Measurements from ENCODE around the gene KIAA0930. TPM values are rescaled to one million over a fixed set of nuclear protein-coding genes. Genes with fewer than 3 reads are reported as not detected.

The KIAA0930 gene
- total and polyA plus RNA-seq, 5 donors, result 14.8 to 34.1 (median 23.6) TPM

GRCh38 chr22:45273452-45274075, 32.9 kb upstream of the KIAA0930 start:
- Histone ChIP-seq H3K27ac (ENCODE audit: low read length) (no peak overlapping the region), H3K4me1 (ENCODE audit: control insufficient read depth, insufficient read depth, low read length) (no peaks in the 10 kb centered on the region), H3K27me3 (ENCODE audit: control insufficient read depth, insufficient read depth) (no peaks in the 10 kb centered on the region), H3K4me3 (ENCODE audit: low read length) (no peak overlapping the region), H3K9me3 (ENCODE audit: control insufficient read depth, low read length) (no peaks in the 10 kb centered on the region)
- DNase-seq, result no peak
- 75% methylated on average over 15 of the region's 15 CpGs for WGBS
- intact Hi-C loops (cut with DNase I), result loop anchor here in 1 of 4 donors (5.0 kb wide), 1 partner anchor 279 kb away; no protein-coding TSS in a partner anchor
- no peak for ATAC-seq

- DNase-seq, result peak in 1 of 3 donors; percentile 40
- no peak for ATAC-seq
- H3K27ac ChIP-seq (ENCODE audit: low read length), result peak overlapping the region; percentile 88
- H3K4me3 ChIP-seq (ENCODE audit: low read length), result no peak overlapping the region
- no peaks in the 10 kb centered on the region for H3K27me3 ChIP-seq (ENCODE audit: control insufficient read depth, insufficient read depth)
- H3K4me1 ChIP-seq (ENCODE audit: control insufficient read depth, insufficient read depth, low read length), result no peaks in the 10 kb centered on the region
- 86% methylated on average over 7 of the region's 7 CpGs for WGBS
- intact Hi-C loops (cut with DNase I), result loop anchor here in 1 of 4 donors (5.0 kb wide), 1 partner anchor 280 kb away; no protein-coding TSS in a partner anchor
- H3K9me3 ChIP-seq (ENCODE audit: control insufficient read depth, low read length), result no peaks in the 10 kb centered on the region
Measured at GRCh38 chr22:45272498-45272897, 31.8 kb upstream of the KIAA0930 start.

- no peaks in the 10 kb centered on the region for H3K27me3 ChIP-seq (ENCODE audit: control insufficient read depth, insufficient read depth)
- WGBS, result 31% methylated on average over 13 of the region's 13 CpGs
- H3K27ac ChIP-seq (ENCODE audit: low read length), result peak overlapping the region; percentile 88
- no peak overlapping the region for H3K4me3 ChIP-seq (ENCODE audit: low read length)
- H3K9me3 ChIP-seq (ENCODE audit: control insufficient read depth, low read length), result no peaks in the 10 kb centered on the region
- DNase-seq, result peak; percentile 76 to 90 (median 87)
- no peaks in the 10 kb centered on the region for H3K4me1 ChIP-seq (ENCODE audit: control insufficient read depth, insufficient read depth, low read length)
- peak; percentile 63 to 84 for ATAC-seq
- intact Hi-C loops (cut with DNase I), result loop anchor here in 1 of 4 donors (5.0 kb wide), 1 partner anchor 281 kb away; no protein-coding TSS in a partner anchor
Measured at GRCh38 chr22:45271667-45272201, 31.0 kb upstream of the KIAA0930 start.

- no peak for ATAC-seq
- no peaks in the 10 kb centered on the region for H3K4me1 ChIP-seq (ENCODE audit: control insufficient read depth, insufficient read depth, low read length)
- no peaks in the 10 kb centered on the region for H3K27me3 ChIP-seq (ENCODE audit: control insufficient read depth, insufficient read depth)
- no peak overlapping the region for H3K27ac ChIP-seq (ENCODE audit: low read length)
- no peaks in the 10 kb centered on the region for H3K9me3 ChIP-seq (ENCODE audit: control insufficient read depth, low read length)
- H3K4me3 ChIP-seq (ENCODE audit: low read length), result no peak overlapping the region
- intact Hi-C loops (cut with DNase I), result loop anchor here in 1 of 4 donors (5.0 kb wide), 1 partner anchor 282 kb away; no protein-coding TSS in a partner anchor
- 83% methylated on average over 16 of the region's 16 CpGs for WGBS
- DNase-seq, result peak in 1 of 3 donors; percentile 51
Measured at GRCh38 chr22:45270095-45271020, 29.7 kb upstream of the KIAA0930 start.

GRCh38 chr22:45268958-45269844, 28.5 kb upstream of the KIAA0930 start:
- H3K4me1 ChIP-seq (ENCODE audit: control insufficient read depth, insufficient read depth, low read length), result no peaks in the 10 kb centered on the region
- ATAC-seq (peak; percentile 84 to 87), DNase-seq (peak; percentile 87 to 95 (median 94))
- 3% methylated on average over 60 of the region's 60 CpGs for WGBS
- intact Hi-C loops (cut with DNase I), result loop anchor here (1.0 to 10.0 kb wide), 6 partner anchors 164 to 286 kb away; no protein-coding TSS in a partner anchor
- no peaks in the 10 kb centered on the region for H3K9me3 ChIP-seq (ENCODE audit: control insufficient read depth, low read length)
- H3K4me3 ChIP-seq (ENCODE audit: low read length), result peak overlapping the region; percentile 21
- H3K27me3 ChIP-seq (ENCODE audit: control insufficient read depth, insufficient read depth), result no peaks in the 10 kb centered on the region
- H3K27ac ChIP-seq (ENCODE audit: low read length), result no peak overlapping the region

- H3K27me3 ChIP-seq (ENCODE audit: control insufficient read depth, insufficient read depth), result no peaks in the 10 kb centered on the region
- H3K4me3 ChIP-seq (ENCODE audit: low read length), result peak overlapping the region; percentile 13
- intact Hi-C loops (cut with DNase I), result loop anchor here (2.0 to 10.0 kb wide), 5 partner anchors 164 to 286 kb away; no protein-coding TSS in a partner anchor
- peak; percentile 45 to 79 (median 74) for DNase-seq
- H3K27ac ChIP-seq (ENCODE audit: low read length), result no peak overlapping the region
- no peaks in the 10 kb centered on the region for H3K9me3 ChIP-seq (ENCODE audit: control insufficient read depth, low read length)
- peak; percentile 5 to 25 for ATAC-seq
- WGBS, result under 1% methylated on average over 46 of the region's 47 CpGs
- no peaks in the 10 kb centered on the region for H3K4me1 ChIP-seq (ENCODE audit: control insufficient read depth, insufficient read depth, low read length)
Measured at GRCh38 chr22:45268167-45268957, 27.7 kb upstream of the KIAA0930 start.

- ATAC-seq (no peak), DNase-seq (peak in 1 of 3 donors; percentile 13)
- Histone ChIP-seq H3K4me1 (ENCODE audit: control insufficient read depth, insufficient read depth, low read length) (no peaks in the 10 kb centered on the region), H3K9me3 (ENCODE audit: control insufficient read depth, low read length) (no peaks in the 10 kb centered on the region), H3K4me3 (ENCODE audit: low read length) (no peak overlapping the region), H3K27me3 (ENCODE audit: control insufficient read depth, insufficient read depth) (no peaks in the 10 kb centered on the region), H3K27ac (ENCODE audit: low read length) (no peak overlapping the region)
- 69% methylated on average over 7 of the region's 7 CpGs for WGBS
- intact Hi-C loops (cut with DNase I), result loop anchor here (5.0 to 10.0 kb wide), 4 partner anchors 161 to 289 kb away; no protein-coding TSS in a partner anchor
Measured at GRCh38 chr22:45265535-45265934, 24.8 kb upstream of the KIAA0930 start.

- Histone ChIP-seq H3K4me1 (ENCODE audit: control insufficient read depth, insufficient read depth, low read length) (no peaks in the 10 kb centered on the region), H3K27me3 (ENCODE audit: control insufficient read depth, insufficient read depth) (no peaks in the 10 kb centered on the region), H3K9me3 (ENCODE audit: control insufficient read depth, low read length) (no peaks in the 10 kb centered on the region), H3K27ac (ENCODE audit: low read length) (no peak overlapping the region), H3K4me3 (ENCODE audit: low read length) (no peak overlapping the region)
- intact Hi-C loops (cut with DNase I), result loop anchor here in 2 of 4 donors (10.0 kb wide), 2 partner anchors 159 to 291 kb away; no protein-coding TSS in a partner anchor
- DNase-seq (peak; percentile 83 to 92 (median 88)), ATAC-seq (peak; percentile 92)
- WGBS, result 18% methylated on average over 17 of the region's 17 CpGs
Measured at GRCh38 chr22:45263463-45264269, 23.0 kb upstream of the KIAA0930 start.

GRCh38 chr22:45262931-45263462, 22.3 kb upstream of the KIAA0930 start:
- H3K4me1 ChIP-seq (ENCODE audit: control insufficient read depth, insufficient read depth, low read length), result no peaks in the 10 kb centered on the region
- no peaks in the 10 kb centered on the region for H3K9me3 ChIP-seq (ENCODE audit: control insufficient read depth, low read length)
- ATAC-seq (no peak), DNase-seq (peak in 1 of 3 donors; percentile 65)
- 75% methylated on average over 14 of the region's 14 CpGs for WGBS
- H3K27ac ChIP-seq (ENCODE audit: low read length), result no peak overlapping the region
- H3K27me3 ChIP-seq (ENCODE audit: control insufficient read depth, insufficient read depth), result no peaks in the 10 kb centered on the region
- intact Hi-C loops (cut with DNase I), result loop anchor here in 2 of 4 donors (10.0 kb wide), 2 partner anchors 158 to 292 kb away; no protein-coding TSS in a partner anchor
- no peak overlapping the region for H3K4me3 ChIP-seq (ENCODE audit: low read length)
